ENCODE results near the gene MCOLN1. TPM values are rescaled to one million over a fixed set of nuclear protein-coding genes. Genes with fewer than 3 reads are reported as not detected.

The MCOLN1 gene
- total and polyA plus RNA-seq, 2 of the 8 experiments (the other 6 are each of a cell fraction or from before 2014, with no cell fraction given), result 19.1 to 40.0 TPM

GRCh38 chr19:7512400-7512851, 10.0 kb upstream of the MCOLN1 start:
- 85% methylated on average over 6 of the region's 6 CpGs; no CpG with 5 or more reads in 1 of the 2 experiments for WGBS, 2 experiments (ENCODE audit: extremely low coverage in 1 of 2, insufficient coverage in 1 of 2, insufficient read length in 1 of 2, insufficient replicate concordance in 2 of 2, low coverage in 1 of 2, low lambda C conversion rate in 2 of 2, missing lambda C conversion rate in 1 of 2)
- Histone ChIP-seq H2BK120ac (replicated peaks; ENCODE audit: low read depth, low read length) (no peak overlapping the region), H3K23me2 (ENCODE audit: low read depth, low read length) (peaks cover 4% of the 10 kb centered on the region), H4K20me1 (replicated peaks in 1 of 2; ENCODE audit: control insufficient read depth in 1 of 2, insufficient read depth in 2 of 2, low read length in 2 of 2) (peaks cover 0 to 1% of the 10 kb centered on the region in 2 experiments), H3K36me3 (ENCODE audit: control insufficient read depth in 2 of 4, insufficient read depth in 4 of 4, low read length in 3 of 4) (no peaks in the 10 kb centered on the region), H3K56ac (replicated peaks; ENCODE audit: insufficient read length, low read depth, low read length) (no peak overlapping the region), H3K4me2 (ENCODE audit: insufficient read depth in 1 of 2, low read depth in 2 of 2, low read length in 2 of 2) (no peak overlapping the region), H4K91ac (replicated peaks; ENCODE audit: insufficient read length, low read length) (no peak overlapping the region), H3K14ac (ENCODE audit: insufficient read length) (no peak overlapping the region), H2BK15ac (ENCODE audit: low read length) (no peak overlapping the region), H3K18ac (ENCODE audit: extremely low read depth, low read length) (no peak overlapping the region), H2AK5ac (ENCODE audit: low read depth, low read length) (no peak overlapping the region), H4K8ac (ENCODE audit: extremely low read depth, insufficient read depth, low read length) (peak overlapping the region; percentile 48; the same call in 1 of the 2 replicates), H4K5ac (ENCODE audit: insufficient read length, low read depth, low read length) (no peak overlapping the region), H3K9ac (replicated peaks in 1 of 4; ENCODE audit: extremely low read depth in 1 of 4, low read depth in 3 of 4, low read length in 3 of 4) (no peak overlapping the region), H2AFZ (ENCODE audit: low read length) (no peak overlapping the region), H3K4me3 (ENCODE audit: extremely low read depth in 1 of 4, insufficient read depth in 2 of 4, low read depth in 3 of 4, low read length in 4 of 4) (no peak overlapping the region), H3K79me2 (ENCODE audit: control insufficient read depth in 1 of 2, insufficient read depth in 2 of 2, low read length in 2 of 2) (peaks cover 0 to 10% of the 10 kb centered on the region in 2 experiments; a peak in 1 of 4 replicates), H3K4me1 (replicated peaks in 1 of 4; ENCODE audit: control insufficient read depth in 3 of 4, insufficient read depth in 4 of 4, low read length in 3 of 4) (peaks cover 0 to 16% (median 10%) of the 10 kb centered on the region in 4 experiments; a peak in 6 of 7 replicates), H2BK5ac (ENCODE audit: low read depth, low read length) (no peak overlapping the region), H3K27ac (ENCODE audit: low read depth, low read length) (no peak overlapping the region), H3K27me3 (replicated peaks in 1 of 4; ENCODE audit: control insufficient read depth in 3 of 4, extremely low read depth in 1 of 4, insufficient read depth in 3 of 4, low read length in 3 of 4) (no peaks in the 10 kb centered on the region), H2BK20ac (ENCODE audit: low read length) (no peak overlapping the region), H3K9me3 (ENCODE audit: insufficient read depth in 2 of 2, low read depth in 1 of 2, low read length in 1 of 2) (no peaks in the 10 kb centered on the region), H3K23ac (ENCODE audit: insufficient read length) (no peak overlapping the region), H2BK12ac (ENCODE audit: low read depth, low read length) (no peak overlapping the region), H3K79me1 (ENCODE audit: low read depth, low read length) (0 out of 2 replicates have a peak, but pooled peaks cover 1% of the 10 kb centered on the region), H3K4ac (replicated peaks; ENCODE audit: insufficient read length, low read depth, low read length) (no peak overlapping the region)
- CTCF ChIA-PET (ENCODE audit: partially characterized antibody), result interaction anchor here (0.9 to 1.2 kb wide), 2 partner anchors 18 to 56 kb away, joined by 3 read pairs; no protein-coding TSS in a partner anchor
- no peak for DNase-seq (ENCODE audit: low read depth in 1 of 2, low spot score in 2 of 2)
- FAIRE-seq, result no peak
- POLR2A ChIA-PET (ENCODE audit: partially characterized antibody), result interaction anchor here (0.9 to 1.2 kb wide), 2 partner anchors 9 to 43 kb away, joined by 3 to 4 read pairs; no protein-coding TSS in a partner anchor
- TF ChIP-seq SRF (IDR thresholded peaks at IDR 0.05; ENCODE audit: low read depth, low read length), result no peak
- no peak for TF ChIP-seq TCF12 (IDR thresholded peaks at IDR 0.05; ENCODE audit: low read depth, low read length)
- TF ChIP-seq YY1 (IDR thresholded peaks at IDR 0.05; ENCODE audit: low read depth, low read length), result no peak
- TF ChIP-seq JUND (IDR thresholded peaks at IDR 0.05; ENCODE audit: low read length), result no peak
- no peak for TF ChIP-seq POU5F1 (IDR thresholded peaks at IDR 0.05; ENCODE audit: low read depth, low read length)
- TF ChIP-seq TEAD4 (IDR thresholded peaks at IDR 0.05; ENCODE audit: low read depth, low read length), result no peak
- no peak for TF ChIP-seq TAF7 (optimal IDR thresholded peaks at IDR 0.05; ENCODE audit: borderline replicate concordance, low read depth, low read length)
